Glomerular visceral epithelial cell (primary cell): ENCODE measurements around the gene GULP1.

Experiments
- DNase-seq: peaks from one replicate; pipeline ENCODE4 v3.0.0-alpha.2; 2016; ENCODE audit errors: extremely low spot score

The GULP1 gene

GRCh38 chr2:188471166-188471565 is 179.5 kb downstream of the GULP1 start:
- no peak for DNase-seq

DNA sequence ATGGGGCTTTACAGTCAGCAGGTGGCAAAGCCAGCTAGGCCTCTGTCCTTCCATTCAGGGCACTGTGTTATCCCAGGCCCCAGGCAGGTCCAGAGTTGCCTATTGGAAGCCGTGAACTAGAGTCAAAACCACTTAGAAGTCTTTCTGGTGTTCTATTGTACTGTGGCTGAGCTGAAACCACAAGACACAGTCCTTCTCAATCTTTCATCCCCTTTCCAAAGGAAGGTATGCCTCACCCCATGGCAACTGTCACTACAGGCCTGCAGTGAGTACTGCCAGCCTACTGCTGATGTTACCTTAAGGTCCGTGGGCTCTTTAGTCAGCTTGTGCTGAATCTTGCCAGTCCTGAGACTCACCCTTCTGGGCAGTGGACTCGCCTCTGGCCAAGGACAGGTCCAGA is 181.6 kb downstream of the GULP1 start:
- DNase-seq: peak; percentile 46

- DNase-seq: no peak
Observed at GRCh38 chr2:188474316-188474715, 182.6 kb downstream of the GULP1 start.

DNA sequence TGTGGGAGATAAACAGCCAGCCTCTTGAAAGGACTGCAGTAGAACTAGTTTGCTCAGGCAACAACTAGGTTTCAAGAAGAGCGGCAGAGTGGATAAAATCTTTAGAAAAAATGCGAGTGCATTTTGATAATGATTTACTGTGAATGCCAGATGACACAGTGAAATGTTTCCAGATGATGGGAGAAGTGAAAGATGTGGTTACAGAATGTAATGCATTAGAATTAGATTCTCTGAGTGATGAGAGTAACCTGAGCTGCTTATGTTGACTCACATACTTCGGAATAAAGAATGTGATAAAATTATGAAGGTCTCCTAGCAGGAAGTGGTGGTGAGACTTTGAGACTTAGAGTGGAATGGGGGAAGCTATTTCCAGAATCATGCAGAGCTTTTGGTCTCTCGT is 184.3 kb downstream of the GULP1 start:
- DNase-seq: peak; percentile 93

DNA sequence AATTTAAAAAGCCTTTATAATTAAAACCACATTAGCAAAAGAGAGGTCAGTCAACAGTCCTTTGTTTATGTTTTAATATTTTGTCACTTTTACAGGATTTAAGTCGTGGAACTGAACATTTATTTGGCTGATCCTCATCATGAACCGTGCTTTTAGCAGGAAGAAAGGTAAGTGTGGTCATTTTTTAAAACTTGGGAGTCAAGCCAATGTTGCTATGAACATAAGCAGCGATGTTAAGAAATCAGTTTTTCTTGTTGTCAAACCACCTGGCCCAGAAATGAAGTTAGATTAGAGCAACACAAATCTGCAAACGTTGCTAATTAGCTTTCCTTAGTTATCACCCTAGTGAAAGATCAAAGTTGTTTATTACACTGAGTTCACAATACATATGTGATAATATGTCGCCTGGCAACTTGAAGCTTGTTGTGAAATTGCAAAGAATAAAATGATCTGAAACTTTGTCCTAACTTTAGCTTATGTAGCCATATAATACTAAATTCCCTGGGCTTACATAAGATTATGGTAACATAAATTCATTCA is 186.0 kb downstream of the GULP1 start:
- no peak for DNase-seq

GRCh38 chr2:188478724-188479123 is 187.1 kb downstream of the GULP1 start:
- peak; percentile 79 for DNase-seq

DNA sequence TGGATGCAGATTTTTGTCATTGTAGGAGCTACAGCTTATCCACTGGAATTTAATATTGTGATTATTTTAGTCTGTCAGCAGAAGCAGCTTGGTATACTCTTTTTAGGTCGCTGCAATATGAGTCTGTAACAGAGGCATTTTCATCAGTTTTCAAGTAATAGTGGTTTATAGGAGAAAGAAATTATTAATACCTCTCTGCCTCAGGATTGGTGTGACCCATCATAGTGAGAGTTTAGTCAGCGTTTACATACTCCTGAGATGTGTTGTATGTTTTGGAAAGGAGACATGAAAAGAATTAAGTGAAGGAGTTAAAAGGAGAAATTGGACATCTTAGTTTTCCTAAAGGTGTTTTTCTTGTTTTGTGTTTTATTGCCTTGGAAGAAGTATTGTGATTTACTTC is 189.8 kb downstream of the GULP1 start:
- DNase-seq: no peak

- no peak for DNase-seq
Observed at GRCh38 chr2:188485496-188485895, 193.8 kb downstream of the GULP1 start.

- DNase-seq: no peak
Observed at GRCh38 chr2:188492751-188493150, 201.1 kb downstream of the GULP1 start.

DNA sequence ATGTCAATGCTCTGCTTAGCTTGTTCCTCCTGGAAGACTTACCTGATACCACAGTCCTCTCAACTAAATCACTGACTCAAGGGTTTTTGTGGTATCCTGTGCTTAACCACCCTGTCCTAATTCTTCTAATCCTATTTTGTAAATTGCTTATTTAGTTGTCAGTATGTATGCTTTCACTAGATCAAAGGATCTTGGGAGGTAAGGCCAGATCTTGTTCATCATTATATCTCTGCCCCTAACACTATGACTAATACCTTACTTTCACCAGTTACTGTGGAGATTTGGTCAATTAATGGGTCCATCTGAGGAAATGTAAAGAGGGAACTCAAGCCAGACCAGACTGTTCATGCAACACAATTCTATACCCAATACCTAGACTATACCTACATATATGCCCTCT is 203.2 kb downstream of the GULP1 start:
- DNase-seq: no peak

GRCh38 chr2:188495969-188496431 is 204.3 kb downstream of the GULP1 start:
- no peak for DNase-seq

- no peak for DNase-seq
Observed at GRCh38 chr2:188497726-188498125, 206.1 kb downstream of the GULP1 start.

DNA sequence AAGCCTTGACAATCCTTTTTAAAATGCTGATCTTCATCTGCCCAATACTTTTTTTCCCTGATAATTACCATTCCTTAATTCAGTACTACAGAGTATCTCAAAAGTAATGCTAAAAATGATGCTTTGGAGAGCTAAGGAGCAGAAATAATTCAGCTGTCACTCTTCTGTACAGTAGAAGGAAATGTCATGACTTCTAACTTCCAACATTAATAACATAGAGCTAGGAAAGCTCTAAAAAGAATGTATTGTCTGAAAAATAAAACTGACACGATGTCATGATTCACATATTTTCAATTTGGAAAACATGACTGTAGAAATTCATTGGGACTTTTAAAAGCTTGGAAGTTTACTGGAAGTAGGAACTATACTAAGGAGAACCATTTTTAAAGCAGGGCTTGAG is 212.3 kb downstream of the GULP1 start:
- DNase-seq: no peak

DNA sequence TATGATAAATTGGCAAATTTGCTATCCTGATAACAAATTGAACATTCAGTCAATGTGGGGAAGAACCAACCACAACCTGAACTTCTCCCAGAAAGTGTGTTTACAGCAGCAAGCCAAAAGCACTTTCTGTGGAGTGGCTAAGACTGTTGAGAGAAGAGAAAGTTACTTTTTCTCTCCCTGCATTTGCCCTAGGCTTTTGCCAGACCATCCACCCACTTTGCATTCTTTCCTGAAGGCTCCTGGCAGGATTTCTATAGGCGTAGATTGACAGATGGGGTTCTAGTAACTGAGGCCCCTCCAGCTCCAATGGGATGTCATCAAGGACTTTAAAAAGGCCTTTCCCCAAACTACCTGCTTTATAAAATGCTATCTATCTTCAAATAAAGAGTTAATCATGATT is 215.2 kb downstream of the GULP1 start:
- DNase-seq: no peak

- no peak for DNase-seq
Observed at GRCh38 chr2:188511346-188511745, 219.7 kb downstream of the GULP1 start.

DNA sequence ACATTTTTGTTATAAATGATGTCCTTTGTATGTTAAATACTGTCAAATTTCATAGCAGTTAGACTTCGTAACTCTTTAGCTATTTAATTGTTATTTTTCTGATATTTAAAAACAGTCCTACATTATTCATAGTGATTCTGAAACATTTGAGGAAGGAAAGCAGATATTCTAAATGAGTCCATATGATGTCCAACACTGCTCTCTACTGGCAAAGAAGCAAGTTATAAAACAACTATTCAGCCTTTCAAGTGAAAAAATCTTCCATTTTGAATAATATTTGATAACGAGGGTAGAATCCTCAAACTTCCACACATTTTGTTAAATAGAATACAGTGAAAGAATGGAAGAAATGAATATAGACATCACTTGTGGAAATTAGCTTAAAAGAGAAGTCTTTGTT is 220.8 kb downstream of the GULP1 start:
- peak; percentile 69 for DNase-seq

GRCh38 chr2:188515918-188516317 is 224.2 kb downstream of the GULP1 start:
- DNase-seq: no peak

DNA sequence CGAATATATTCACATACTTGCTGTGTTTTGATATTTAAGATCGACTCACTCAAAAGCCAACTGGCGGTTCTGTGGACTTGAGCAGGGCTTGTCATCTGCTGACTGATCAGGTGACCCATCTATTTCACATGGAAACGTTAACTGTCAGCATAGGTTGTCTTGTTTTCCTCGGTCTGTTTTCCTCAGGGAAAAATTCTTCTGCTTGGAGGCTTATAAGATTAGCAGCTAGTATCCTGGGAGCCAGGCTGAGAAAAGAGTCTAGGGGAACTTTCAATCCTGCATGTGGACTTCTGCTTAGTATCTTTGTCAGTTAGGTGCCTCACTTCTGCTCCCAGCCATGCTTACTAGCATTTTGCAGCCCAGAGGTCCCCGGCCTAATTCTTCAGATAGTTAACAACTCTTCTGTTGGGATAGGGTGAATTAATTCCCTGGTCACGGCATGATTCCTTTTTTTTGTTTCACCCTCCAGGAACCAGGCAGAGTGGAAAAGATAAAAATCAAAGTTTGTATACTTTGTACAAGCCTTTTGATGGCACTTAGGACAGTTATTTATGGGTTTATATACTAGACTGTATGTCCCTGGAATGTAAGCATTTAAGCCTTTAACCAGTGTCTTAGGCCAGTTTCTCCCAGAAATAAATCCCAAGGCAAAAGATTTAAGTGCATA is 226.0 kb downstream of the GULP1 start:
- DNase-seq: no peak

DNA sequence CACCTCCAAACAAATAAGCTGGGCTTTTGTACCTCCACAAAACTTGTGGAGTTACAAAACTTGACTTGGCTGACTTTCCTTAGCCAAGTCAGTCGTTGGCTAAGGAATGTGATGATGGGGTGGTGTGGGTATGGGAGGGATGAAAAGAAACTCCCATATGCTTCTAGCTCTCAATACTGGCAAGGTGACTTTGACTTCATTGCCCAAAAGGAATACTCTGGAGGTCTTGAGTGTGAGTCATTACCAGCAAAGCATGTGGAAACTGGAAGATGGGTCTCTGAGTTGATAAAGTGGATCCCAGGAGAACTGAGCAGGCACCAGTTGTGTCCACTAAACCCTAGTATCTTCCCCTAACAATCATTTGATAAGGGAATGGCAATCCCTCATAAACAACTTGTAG is 226.7 kb downstream of the GULP1 start:
- peak; percentile 33 for DNase-seq

GRCh38 chr2:188519136-188519535 is 227.5 kb downstream of the GULP1 start:
- DNase-seq: peak; percentile 9

DNA sequence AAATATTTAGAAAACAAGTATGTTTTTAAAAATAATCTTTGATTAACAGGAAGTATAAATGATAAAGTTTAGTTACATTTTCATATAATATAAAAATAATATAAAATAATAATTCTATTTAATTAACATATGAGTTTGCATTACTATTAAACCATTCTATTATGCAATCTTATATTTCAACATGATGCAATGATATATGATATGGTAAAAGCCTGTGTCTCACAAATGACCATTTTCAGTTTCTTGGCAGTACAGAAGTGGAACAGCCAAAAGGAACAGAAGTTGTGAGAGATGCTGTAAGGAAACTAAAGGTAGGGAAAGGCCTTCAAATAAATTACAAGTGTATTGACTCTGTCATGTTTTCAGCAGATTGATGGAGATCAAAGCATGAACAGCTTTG is 230.8 kb downstream of the GULP1 start:
- DNase-seq: no peak

DNA sequence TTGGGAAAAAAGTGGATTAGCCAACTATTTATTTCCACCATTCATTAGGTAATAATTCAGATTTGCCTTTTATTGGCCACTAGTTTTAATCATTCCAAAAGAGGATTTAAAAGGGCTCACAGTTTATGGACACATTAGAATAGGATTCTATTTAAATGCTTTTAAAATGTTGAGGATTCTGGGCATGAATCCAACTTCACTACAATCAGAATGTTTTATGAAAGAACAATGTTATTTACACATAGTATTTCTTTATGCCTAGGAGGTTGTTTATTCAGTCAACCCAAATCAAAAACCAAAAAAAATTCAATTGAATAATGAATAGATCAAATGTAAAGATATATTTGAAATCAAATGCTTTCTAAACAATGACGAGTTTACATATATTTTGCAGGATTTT is 232.2 kb downstream of the GULP1 start:
- no peak for DNase-seq

DNA sequence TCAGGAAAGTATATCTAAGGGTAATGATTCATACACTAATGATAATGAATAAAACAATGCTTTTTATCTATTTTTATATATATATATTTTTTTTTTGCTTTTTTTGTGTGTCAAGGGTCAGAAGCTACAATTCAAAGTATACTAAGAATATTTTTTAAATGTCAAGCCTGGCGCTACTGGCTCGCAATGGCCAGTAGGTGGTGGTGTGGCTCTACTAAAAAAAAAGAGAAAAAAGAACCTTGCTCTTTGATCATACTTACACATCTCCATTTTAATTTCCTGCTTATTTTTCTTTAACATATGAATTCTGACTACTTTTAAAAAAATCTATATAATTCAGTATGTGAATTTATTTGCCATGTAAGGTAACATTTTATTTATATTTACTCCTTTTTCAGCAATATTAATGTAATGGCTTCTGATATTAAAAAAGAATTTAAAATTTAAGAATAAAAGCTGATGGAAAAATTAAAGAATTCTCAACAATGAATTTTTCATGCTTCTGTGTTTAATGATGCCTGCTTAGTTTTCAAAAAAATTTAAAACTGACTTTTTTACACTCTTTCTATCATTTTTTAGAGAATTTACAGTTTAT is 232.9 kb downstream of the GULP1 start:
- DNase-seq: peak; percentile 70

GRCh38 chr2:188526701-188527100 is 235.0 kb downstream of the GULP1 start:
- DNase-seq: no peak
